ENCODE measurements around the gene TTLL5.

Gene TTLL5

DNA sequence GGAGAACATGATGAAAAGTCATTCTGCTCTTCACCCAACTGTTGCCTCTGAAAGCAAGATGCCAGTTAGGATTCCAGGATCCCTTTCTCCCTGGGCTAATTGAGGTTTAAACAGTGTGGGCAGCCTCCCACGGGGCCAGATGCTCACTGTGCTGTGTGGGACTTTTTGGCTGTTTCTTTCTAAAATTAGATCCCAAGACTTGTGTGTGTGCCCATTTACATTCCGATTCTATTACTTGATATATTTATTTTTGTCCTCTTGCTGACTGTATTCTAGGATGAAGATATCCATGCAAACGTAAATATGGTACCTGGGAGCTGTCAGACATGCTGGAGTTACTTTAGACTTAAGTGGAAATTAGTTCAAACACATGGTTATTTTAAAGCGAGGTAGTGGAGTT is 330.7 kb downstream of the TTLL5 start:
- DNase-seq (ENCODE audit: low spot score) = no peak
- no peaks in the 10 kb centered on the region for H3K36me3 Mint-ChIP-seq (ENCODE audit: low read depth)
- H3K27ac Mint-ChIP-seq = no peak overlapping the region
- peaks cover 3% of the 10 kb centered on the region for H3K4me1 Mint-ChIP-seq (ENCODE audit: low read depth)
- H3K27me3 Mint-ChIP-seq (ENCODE audit: low read depth) = no peaks in the 10 kb centered on the region
- no peak overlapping the region for H3K4me3 Mint-ChIP-seq
- H3K9me3 Mint-ChIP-seq = no peaks in the 10 kb centered on the region

DNA sequence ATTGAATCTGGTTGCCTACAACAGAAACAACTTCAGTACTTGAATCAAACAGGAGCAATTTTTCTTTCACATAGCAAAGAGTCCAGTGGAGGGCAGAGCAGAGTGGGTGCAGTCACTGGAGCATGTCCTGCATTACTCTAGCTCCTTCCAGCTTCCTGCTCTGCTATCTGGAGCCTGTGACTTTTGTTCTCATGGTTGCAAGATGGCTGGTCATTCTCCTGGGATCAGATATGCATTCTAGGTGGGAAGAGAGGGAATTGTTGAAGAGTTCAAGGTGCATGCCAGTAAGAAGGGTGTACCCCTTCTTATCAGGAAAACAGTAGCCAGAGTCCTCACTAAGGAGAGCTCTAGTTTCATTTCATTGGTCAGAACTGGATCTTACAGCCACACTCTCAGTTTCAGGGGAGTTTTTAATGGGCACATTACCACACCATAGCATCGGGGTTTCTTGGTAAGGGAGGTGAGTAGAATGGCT is 332.6 kb downstream of the TTLL5 start:
- H3K27me3 Mint-ChIP-seq (ENCODE audit: low read depth) = no peaks in the 10 kb centered on the region
- no peak overlapping the region for H3K27ac Mint-ChIP-seq
- H3K4me3 Mint-ChIP-seq = no peak overlapping the region
- H3K36me3 Mint-ChIP-seq (ENCODE audit: low read depth) = no peaks in the 10 kb centered on the region
- DNase-seq (ENCODE audit: low spot score) = no peak
- H3K4me1 Mint-ChIP-seq (ENCODE audit: low read depth) = peaks cover 3% of the 10 kb centered on the region
- no peaks in the 10 kb centered on the region for H3K9me3 Mint-ChIP-seq

DNA sequence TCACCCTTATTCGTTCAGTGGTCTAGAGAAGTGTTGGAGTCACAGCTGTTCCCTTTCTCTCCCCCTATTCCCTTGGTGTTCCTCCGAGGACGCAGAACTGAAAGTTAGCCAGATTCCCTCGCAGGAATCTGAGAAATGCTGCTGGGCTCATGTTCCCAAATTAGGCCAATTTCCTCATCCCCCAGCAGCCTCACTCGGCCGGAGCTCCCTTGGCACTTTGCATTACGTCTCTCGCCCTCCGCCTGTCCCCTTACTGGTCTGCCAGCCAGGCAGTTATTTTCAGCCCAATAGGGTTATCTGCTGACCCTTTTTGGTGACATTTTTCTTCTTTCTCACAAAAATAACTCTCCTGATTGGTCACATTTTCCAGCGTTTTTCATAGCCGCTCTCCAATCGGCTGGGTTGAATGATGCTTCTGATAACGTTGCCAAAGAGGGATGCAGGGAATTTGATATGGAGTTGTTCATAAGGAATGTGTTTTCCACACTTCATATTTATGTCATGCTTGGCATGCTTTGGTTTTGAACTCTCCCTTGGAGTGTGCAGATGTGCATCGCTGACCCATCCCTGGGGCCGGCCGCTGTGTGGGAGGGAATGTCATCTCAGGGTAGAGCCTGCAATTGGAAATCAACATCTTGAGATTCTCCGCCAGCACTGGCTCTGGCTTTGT is 334.5 kb downstream of the TTLL5 start:
- H3K4me3 Mint-ChIP-seq = no peak overlapping the region
- H3K4me1 Mint-ChIP-seq (ENCODE audit: low read depth) = peaks cover 3% of the 10 kb centered on the region
- DNase-seq (ENCODE audit: low spot score) = no peak
- no peaks in the 10 kb centered on the region for H3K27me3 Mint-ChIP-seq (ENCODE audit: low read depth)
- no peak overlapping the region for H3K27ac Mint-ChIP-seq
- H3K36me3 Mint-ChIP-seq (ENCODE audit: low read depth) = no peaks in the 10 kb centered on the region
- H3K9me3 Mint-ChIP-seq = no peaks in the 10 kb centered on the region

DNA sequence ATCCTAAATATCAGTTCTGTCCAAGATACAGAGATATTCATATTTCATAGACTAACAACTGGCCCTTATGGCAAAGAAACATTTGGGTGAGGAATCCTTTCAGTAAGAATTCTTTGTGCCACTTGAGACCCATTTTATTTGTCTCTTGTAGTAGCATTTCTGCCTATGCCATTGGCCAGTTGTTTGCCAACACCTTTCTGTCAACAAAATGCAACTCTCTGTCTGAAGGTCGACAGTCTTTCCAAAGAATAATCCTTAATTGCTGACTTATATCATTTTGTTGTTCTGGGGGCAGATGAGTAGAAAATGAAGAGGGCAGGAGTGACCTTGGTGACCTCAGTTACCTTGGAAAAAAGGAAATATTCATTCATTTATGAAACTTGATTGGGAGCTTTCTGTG is 335.4 kb downstream of the TTLL5 start:
- Mint-ChIP-seq H3K27ac (no peak overlapping the region), H3K9me3 (no peaks in the 10 kb centered on the region), H3K27me3 (ENCODE audit: low read depth) (no peaks in the 10 kb centered on the region), H3K4me1 (ENCODE audit: low read depth) (peaks cover 3% of the 10 kb centered on the region), H3K4me3 (no peak overlapping the region), H3K36me3 (ENCODE audit: low read depth) (peaks cover under 1% of the 10 kb centered on the region)
- DNase-seq (ENCODE audit: low spot score) = no peak

DNA sequence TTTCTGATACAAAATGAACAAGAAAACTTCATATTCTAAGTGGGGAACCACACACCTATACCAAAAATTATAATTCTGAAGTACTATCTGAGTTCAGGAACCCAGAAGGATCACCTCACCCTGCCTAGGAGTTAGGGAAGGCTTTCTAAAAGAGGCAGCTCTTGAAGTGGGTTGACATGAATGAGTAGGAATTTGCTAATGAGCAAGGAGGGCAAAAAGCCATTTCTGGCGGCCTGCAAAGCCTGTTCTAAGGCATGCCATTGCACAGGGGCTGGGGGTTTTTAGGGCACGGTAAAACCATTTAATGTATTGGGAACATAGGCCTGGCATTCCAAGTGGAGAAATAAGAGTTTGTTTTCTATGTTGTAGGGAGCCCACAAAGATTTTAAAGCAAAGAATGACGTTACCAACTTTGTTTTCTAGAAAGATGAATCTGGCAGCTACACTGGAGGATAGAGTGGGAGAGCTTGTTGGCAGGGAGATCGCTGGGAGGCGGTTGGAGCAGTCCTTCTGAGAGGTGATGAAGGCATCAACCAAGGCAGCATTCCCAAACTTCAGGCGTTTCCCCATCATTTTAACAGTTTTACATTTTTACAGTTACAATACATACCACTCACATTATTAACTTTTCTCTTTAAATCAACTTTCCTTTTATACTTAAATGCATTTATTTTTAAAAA is 338.6 kb downstream of the TTLL5 start:
- H3K27me3 Mint-ChIP-seq (ENCODE audit: low read depth) = no peaks in the 10 kb centered on the region
- DNase-seq (ENCODE audit: low spot score) = no peak
- H3K4me1 Mint-ChIP-seq (ENCODE audit: low read depth) = no peaks in the 10 kb centered on the region
- H3K27ac Mint-ChIP-seq = no peak overlapping the region
- peaks cover 3% of the 10 kb centered on the region for H3K9me3 Mint-ChIP-seq
- H3K36me3 Mint-ChIP-seq (ENCODE audit: low read depth) = peaks cover 1% of the 10 kb centered on the region
- H3K4me3 Mint-ChIP-seq = no peak overlapping the region

DNA sequence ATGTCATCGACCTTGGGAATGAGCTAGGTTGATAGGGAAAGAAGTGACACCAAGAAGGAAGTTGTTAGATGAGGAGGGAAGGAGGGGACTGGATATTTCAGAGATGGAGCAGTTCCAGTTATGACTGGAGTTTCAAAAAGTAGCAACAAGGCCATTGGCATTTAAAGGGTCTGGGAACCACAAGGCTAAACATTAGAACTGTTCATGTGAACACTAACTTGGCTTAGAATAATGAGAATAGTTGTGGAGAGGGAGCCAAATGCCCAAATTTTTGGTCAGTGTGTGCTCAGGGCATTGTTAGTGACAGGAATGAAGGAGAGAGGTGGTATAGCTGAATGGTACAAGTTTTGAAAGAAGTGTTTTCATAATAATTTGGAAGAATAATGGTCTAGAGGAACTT is 341.3 kb downstream of the TTLL5 start:
- Mint-ChIP-seq H3K9me3 (peaks cover 3% of the 10 kb centered on the region), H3K4me1 (ENCODE audit: low read depth) (no peaks in the 10 kb centered on the region), H3K27me3 (ENCODE audit: low read depth) (no peaks in the 10 kb centered on the region), H3K27ac (no peak overlapping the region), H3K4me3 (no peak overlapping the region), H3K36me3 (ENCODE audit: low read depth) (peaks cover 4% of the 10 kb centered on the region)
- no peak for DNase-seq (ENCODE audit: low spot score)

Data from T-helper 2 cell treated with Interferon-gamma antibody and Interleukin-4, amounts not matched to agents 5 μg/mL and 100 μg/mL, for 36 hours (primary cell).